ENCODE measurements around the gene ZNF618. TPM values are rescaled to one million over a fixed set of nuclear protein-coding genes. Genes with fewer than 3 reads are reported as not detected.

The ZNF618 gene
- total and polyA plus RNA-seq, 8 donors, result 5.1 to 14.0 (median 8.1) TPM

GRCh38 chr9:114006931-114007691 lies 131.0 kb downstream of the ZNF618 start:
- no peak overlapping the region for H3K27ac ChIP-seq
- TF ChIP-seq CTCF (IDR thresholded peaks at IDR 0.05), result no peak
- H3K27me3 ChIP-seq, result no peaks in the 10 kb centered on the region
- intact Hi-C loops (cut with DNase I), result no loop called here
- DNase-seq (peak in 5 of 6 donors; percentile 19 to 65 (median 56)), ATAC-seq (peak in 2 of 4 donors; percentile 28 to 38), FAIRE-seq (no peak)
- H3K4me3 ChIP-seq, result no peak overlapping the region
- 74 to 78% methylated on average over 10 of the region's 10 CpGs for WGBS, 2 donors
- peaks cover 0 to 9% (median 0%) of the 10 kb centered on the region in 3 donors for H3K36me3 ChIP-seq
- no peaks in the 10 kb centered on the region for H3K4me1 ChIP-seq
- no peaks in the 10 kb centered on the region for H3K9me3 ChIP-seq

GRCh38 chr9:114007991-114008666 lies 132.0 kb downstream of the ZNF618 start:
- no peaks in the 10 kb centered on the region for H3K27me3 ChIP-seq
- no peak overlapping the region for H3K4me3 ChIP-seq
- TF ChIP-seq CTCF (IDR thresholded peaks at IDR 0.05), result no peak
- intact Hi-C loops (cut with DNase I), result no loop called here
- DNase-seq (peak in 3 of 6 donors; percentile 7 to 53 (median 10)), FAIRE-seq (no peak), ATAC-seq (no peak)
- no peaks in the 10 kb centered on the region for H3K9me3 ChIP-seq
- WGBS, 2 donors, result 87 to 91% methylated on average over 18 of the region's 18 CpGs
- H3K36me3 ChIP-seq, result peaks cover 0 to 9% (median 0%) of the 10 kb centered on the region in 3 donors
- H3K27ac ChIP-seq, result no peak overlapping the region
- H3K4me1 ChIP-seq, result no peaks in the 10 kb centered on the region

- intact Hi-C loops (cut with DNase I), result no loop called here
- Histone ChIP-seq H3K27me3 (no peaks in the 10 kb centered on the region), H3K36me3 (peaks cover 0 to 9% (median 0%) of the 10 kb centered on the region in 3 donors), H3K4me1 (no peaks in the 10 kb centered on the region), H3K9me3 (no peaks in the 10 kb centered on the region), H3K27ac (no peak overlapping the region), H3K4me3 (no peak overlapping the region)
- ATAC-seq, result no peak
- no peak for TF ChIP-seq CTCF (IDR thresholded peaks at IDR 0.05)
- FAIRE-seq, result no peak
- DNase-seq, result peak in 3 of 6 donors; percentile 5 to 9 (median 5)
- 93 to 96% methylated on average over 9 of the region's 9 CpGs for WGBS, 2 donors
Measured at GRCh38 chr9:114008667-114009410, 132.7 kb downstream of the ZNF618 start.

- WGBS, 2 donors, result 93 to 94% methylated on average over 9 of the region's 9 CpGs
- intact Hi-C loops (cut with DNase I), result no loop called here
- FAIRE-seq, result no peak
- Histone ChIP-seq H3K4me1 (no peaks in the 10 kb centered on the region), H3K27me3 (no peaks in the 10 kb centered on the region), H3K36me3 (peaks cover 0 to 9% (median 0%) of the 10 kb centered on the region in 3 donors), H3K27ac (no peak overlapping the region), H3K9me3 (no peaks in the 10 kb centered on the region), H3K4me3 (no peak overlapping the region)
- TF ChIP-seq CTCF (IDR thresholded peaks at IDR 0.05), result no peak
- ATAC-seq, result no peak
- DNase-seq, result peak in 2 of 6 donors; percentile 2 to 8
Measured at GRCh38 chr9:114011313-114011712, 135.2 kb downstream of the ZNF618 start.
